HFFc6 (cell line): ENCODE results near the gene WDR53. TPM values are rescaled to one million over a fixed set of nuclear protein-coding genes. Genes with fewer than 3 reads are reported as not detected.
A peak's percentile ranks its signal among the peaks of the same experiment; 100 is the strongest.
"Not testable (repeated sequence)": the region's sequence is repeated elsewhere in the genome, so short reads cannot be mapped to it uniquely, and the experiment has no call there.

Source experiments
- DNase-seq: peaks from one replicate; pipeline ENCODE4 v3.0.0-alpha.2; 2018
- H3K27ac Mint-ChIP-seq: 2 replicates; pipeline ENCODE4 v1.8.0; 2020; ENCODE audit warnings: mild to moderate bottlenecking, mixed read lengths
- H3K27me3 Mint-ChIP-seq: 2 replicates; pipeline ENCODE4 v1.8.0; 2021; ENCODE audit warnings: mild to moderate bottlenecking, moderate library complexity, mixed read lengths; ENCODE audit not compliant: insufficient read depth
- H3K36me3 Mint-ChIP-seq: 2 replicates; pipeline ENCODE4 v1.8.0; 2021; ENCODE audit warnings: low read depth, mixed read lengths
- H3K4me1 Mint-ChIP-seq: 2 replicates; pipeline ENCODE4 v1.8.0; 2020; ENCODE audit warnings: low read depth, mixed read lengths
- H3K4me3 Mint-ChIP-seq: 2 replicates; pipeline ENCODE4 v1.8.0; 2020; ENCODE audit warnings: mild to moderate bottlenecking, moderate library complexity, mixed read lengths
- H3K9me3 Mint-ChIP-seq: 2 replicates; pipeline ENCODE4 v1.8.0; 2020; ENCODE audit warnings: mild to moderate bottlenecking, mixed read lengths
- total RNA-seq, 6 experiments: library from RNA; stranded (reverse); fragmentation: NEBNext Ultra II Directional; extraction: Animal tissue kit (Norgen Biotek cat#: 25700); gene quantifications; 2 replicates in 1 of 6; 3 replicates in 5 of 6; pipeline ENCODE4 v1.2.3, GENCODE V29; 2021
- TF ChIP-seq, protein P1 (sequence below): fragments of 200-600 bp; sonication (generic); IDR thresholded peaks from 2 replicates; pipeline ENCODE4 v1.5.0; 2021; ENCODE audit warnings: antibody characterized with exemption, mild to moderate bottlenecking

The WDR53 gene
- total RNA-seq, 6 experiments from 2014 or later, result 6.6 to 10.2 (median 9.1) TPM

DNA sequence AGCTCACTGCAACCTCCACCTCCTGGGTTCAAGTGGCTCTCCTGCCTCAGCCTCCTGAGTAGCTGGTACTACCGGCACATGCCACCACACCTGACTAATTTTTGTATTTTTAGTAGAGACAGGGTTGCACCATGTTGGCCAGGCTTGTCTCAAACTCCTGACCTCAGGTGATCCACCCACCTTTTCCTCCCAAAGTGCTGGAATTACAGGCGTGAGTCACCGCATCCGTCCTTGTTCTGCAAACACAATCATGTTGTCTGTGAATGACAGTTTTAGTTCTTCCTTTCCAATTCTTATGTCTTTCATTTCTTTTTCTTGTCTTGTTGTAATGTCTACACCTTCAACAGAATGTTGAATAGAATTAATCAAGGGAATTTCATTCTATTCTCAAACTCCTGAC lies 36.9 kb downstream of the WDR53 start:
- Mint-ChIP-seq H3K27me3 (peaks cover 4% of the 10 kb centered on the region; the same call in 1 of the 2 replicates), H3K9me3 (peaks cover 8% of the 10 kb centered on the region), H3K27ac (no peak overlapping the region), H3K36me3 (peaks cover 8% of the 10 kb centered on the region), H3K4me1 (peaks cover 9% of the 10 kb centered on the region), H3K4me3 (no peak overlapping the region)
- no peak for DNase-seq
- TF ChIP-seq, protein P1, sequence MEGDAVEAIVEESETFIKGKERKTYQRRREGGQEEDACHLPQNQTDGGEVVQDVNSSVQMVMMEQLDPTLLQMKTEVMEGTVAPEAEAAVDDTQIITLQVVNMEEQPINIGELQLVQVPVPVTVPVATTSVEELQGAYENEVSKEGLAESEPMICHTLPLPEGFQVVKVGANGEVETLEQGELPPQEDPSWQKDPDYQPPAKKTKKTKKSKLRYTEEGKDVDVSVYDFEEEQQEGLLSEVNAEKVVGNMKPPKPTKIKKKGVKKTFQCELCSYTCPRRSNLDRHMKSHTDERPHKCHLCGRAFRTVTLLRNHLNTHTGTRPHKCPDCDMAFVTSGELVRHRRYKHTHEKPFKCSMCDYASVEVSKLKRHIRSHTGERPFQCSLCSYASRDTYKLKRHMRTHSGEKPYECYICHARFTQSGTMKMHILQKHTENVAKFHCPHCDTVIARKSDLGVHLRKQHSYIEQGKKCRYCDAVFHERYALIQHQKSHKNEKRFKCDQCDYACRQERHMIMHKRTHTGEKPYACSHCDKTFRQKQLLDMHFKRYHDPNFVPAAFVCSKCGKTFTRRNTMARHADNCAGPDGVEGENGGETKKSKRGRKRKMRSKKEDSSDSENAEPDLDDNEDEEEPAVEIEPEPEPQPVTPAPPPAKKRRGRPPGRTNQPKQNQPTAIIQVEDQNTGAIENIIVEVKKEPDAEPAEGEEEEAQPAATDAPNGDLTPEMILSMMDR, result no peak

DNA sequence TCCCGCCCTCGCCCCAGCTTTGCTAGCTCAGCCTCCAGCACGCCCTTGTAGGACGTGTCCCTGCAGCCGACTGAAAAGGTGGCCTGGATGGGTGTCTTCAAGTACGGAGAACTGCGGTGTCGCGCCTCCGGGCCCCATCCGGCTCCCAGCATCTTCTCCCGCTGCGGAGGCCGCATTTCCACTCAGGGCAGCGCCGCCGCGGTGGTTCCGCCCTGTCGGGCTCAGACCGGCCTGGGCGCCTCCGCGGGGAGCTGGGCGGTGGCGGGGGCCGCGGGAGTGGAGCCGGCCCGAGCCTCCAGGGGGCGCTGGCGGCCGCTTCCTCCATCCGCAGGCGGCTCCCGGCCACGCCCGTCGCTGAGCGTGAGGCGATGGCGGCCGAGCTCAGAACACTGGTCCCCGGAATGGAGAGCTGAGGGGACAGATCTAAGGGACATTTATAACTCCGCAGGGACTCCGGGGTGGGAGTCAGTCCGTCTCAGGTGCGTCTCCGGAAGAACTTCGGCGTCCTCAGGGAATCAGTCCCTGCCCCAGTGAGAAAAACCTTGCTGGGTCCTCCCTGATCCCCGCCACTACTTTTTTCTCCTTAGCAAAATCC lies 39.6 kb downstream of the WDR53 start:
- Mint-ChIP-seq H3K9me3 (peaks cover 8% of the 10 kb centered on the region), H3K27me3 (peaks cover 4% of the 10 kb centered on the region; the same call in 1 of the 2 replicates), H3K36me3 (peaks cover 8% of the 10 kb centered on the region), H3K4me1 (peaks cover 9% of the 10 kb centered on the region), H3K4me3 (peak overlapping the region; percentile 57; the same call in 1 of the 2 replicates), H3K27ac (peak overlapping the region; percentile 43)
- DNase-seq, result peak; percentile 10
- TF ChIP-seq, protein P1, result peak; percentile 85

GRCh38 chr3:196525141-196525540 lies 43.2 kb downstream of the WDR53 start:
- H3K4me1 Mint-ChIP-seq, result peaks cover 9% of the 10 kb centered on the region
- H3K36me3 Mint-ChIP-seq, result no peaks in the 10 kb centered on the region; the same call in 1 of the 2 replicates
- H3K4me3 Mint-ChIP-seq, result no peak overlapping the region
- DNase-seq, result no peak
- TF ChIP-seq, protein P1, result no peak
- no peaks in the 10 kb centered on the region; the same call in 1 of the 2 replicates for H3K27me3 Mint-ChIP-seq
- H3K9me3 Mint-ChIP-seq, result peaks cover 4% of the 10 kb centered on the region; the same call in 1 of the 2 replicates
- H3K27ac Mint-ChIP-seq, result no peak overlapping the region

DNA sequence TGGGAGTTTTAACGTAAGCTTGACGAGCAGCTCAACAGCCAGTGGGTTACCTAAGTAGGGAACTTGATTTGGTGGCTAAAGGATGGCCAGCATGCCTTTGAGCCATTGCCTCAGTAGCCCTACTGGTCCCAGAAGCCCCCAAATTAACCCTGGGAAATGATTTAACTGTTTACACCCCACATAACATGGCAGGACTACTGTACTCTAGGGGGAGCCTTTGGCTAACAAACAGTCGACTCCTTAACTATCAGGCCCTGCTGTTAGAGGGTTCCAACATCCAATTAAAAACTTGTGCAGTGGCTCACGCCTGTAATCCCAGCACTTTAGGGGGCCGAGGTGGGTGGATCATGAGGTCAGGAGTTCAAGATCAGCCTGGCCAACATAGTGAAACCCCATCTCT lies 43.8 kb downstream of the WDR53 start:
- Mint-ChIP-seq H3K27ac (no peak overlapping the region), H3K9me3 (peaks cover 10% of the 10 kb centered on the region; the same call in 1 of the 2 replicates), H3K4me1 (peaks cover 9% of the 10 kb centered on the region), H3K4me3 (no peak overlapping the region), H3K27me3 (no peaks in the 10 kb centered on the region; the same call in 1 of the 2 replicates), H3K36me3 (peaks cover 2% of the 10 kb centered on the region; the same call in 1 of the 2 replicates)
- TF ChIP-seq, protein P1, result peak; percentile 62
- no peak for DNase-seq

DNA sequence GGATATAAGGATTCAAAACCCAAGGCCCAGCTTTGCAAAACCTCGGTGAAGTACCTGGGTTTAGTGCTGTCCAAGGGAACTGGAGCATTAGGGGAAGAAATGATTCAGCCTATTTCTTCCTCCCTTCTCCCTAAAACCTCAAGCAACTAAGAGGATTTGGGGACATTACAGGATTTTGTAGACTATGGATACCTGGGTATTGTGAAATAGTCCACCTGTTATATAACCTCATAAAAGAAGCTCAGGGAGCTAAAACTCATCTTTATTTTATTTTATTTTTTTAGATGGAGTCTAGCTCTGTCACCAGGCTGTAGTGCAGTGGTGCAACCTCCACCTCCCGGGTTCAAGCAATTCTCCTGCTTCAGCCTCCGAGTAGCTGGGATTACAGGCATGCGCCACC lies 44.5 kb downstream of the WDR53 start:
- peaks cover 14% of the 10 kb centered on the region; the same call in 1 of the 2 replicates for H3K9me3 Mint-ChIP-seq
- DNase-seq, result no peak
- H3K4me1 Mint-ChIP-seq, result peaks cover 14% of the 10 kb centered on the region

GRCh38 chr3:196521291-196521690 lies 47.1 kb downstream of the WDR53 start:
- peaks cover 14% of the 10 kb centered on the region; the same call in 1 of the 2 replicates for H3K9me3 Mint-ChIP-seq
- H3K4me1 Mint-ChIP-seq, DNase-seq, H3K27me3 Mint-ChIP-seq, H3K4me3 Mint-ChIP-seq, H3K27ac Mint-ChIP-seq, H3K36me3 Mint-ChIP-seq: not testable (repeated sequence)

More for the DNA sequence above, 44.5 kb downstream of the WDR53 start:
- no peaks in the 10 kb centered on the region; the same call in 1 of the 2 replicates for H3K27me3 Mint-ChIP-seq
- H3K36me3 Mint-ChIP-seq, result peaks cover 5% of the 10 kb centered on the region; the same call in 1 of the 2 replicates
- TF ChIP-seq, protein P1, result no peak
- no peak overlapping the region for H3K27ac Mint-ChIP-seq
- no peak overlapping the region for H3K4me3 Mint-ChIP-seq
